Ascending aorta (tissue), 2 donors: ENCODE measurements around the gene CRACR2B. TPM values are rescaled to one million over a fixed set of nuclear protein-coding genes. Genes with fewer than 3 reads are reported as not detected.

Source experiments
- DNase-seq, 2 donors: peaks; one replicate each; pipeline ENCODE4 v3.0.0-alpha.2; 2019; ENCODE audit warnings: low spot score in 2 of 2
- H3K27ac ChIP-seq, 2 donors: fragments of 200-600 bp; sonication (generic); one replicate each; pipeline ENCODE4 v1.5.1; 2016 to 2017; ENCODE audit warnings: mild to moderate bottlenecking in 1 of 2
- H3K27me3 ChIP-seq: fragments of 200-600 bp; sonication (generic); one replicate; pipeline ENCODE4 v1.5.1; 2017
- H3K36me3 ChIP-seq, 2 donors: fragments of 200-600 bp; sonication (generic); one replicate each; pipeline ENCODE4 v1.5.1; 2016
- H3K4me1 ChIP-seq, 2 donors: fragments of 200-600 bp; sonication (generic); one replicate each; pipeline ENCODE4 v1.5.1; 2016 to 2017; ENCODE audit warnings: mild to moderate bottlenecking in 1 of 2
- H3K4me3 ChIP-seq, 2 donors: fragments of 200-600 bp; sonication (generic); one replicate each; pipeline ENCODE4 v1.5.1; 2016 to 2017; ENCODE audit warnings: mild to moderate bottlenecking in 1 of 2
- H3K9me3 ChIP-seq, 2 donors: fragments of 200-600 bp; sonication (generic); one replicate each; pipeline ENCODE4 v1.5.1; 2016
- intact Hi-C: fragments of 100-400 bp; cut with DNase I; formaldehyde crosslinking; loops from one replicate; pipeline ENCODE4 v1.15.1; 2023
- total RNA-seq: library from RNA; depleted of rRNA; stranded (reverse); fragments of >200 nt; gene quantifications from one replicate; pipeline ENCODE4 v1.1.0, GENCODE V29; 2016
- TF ChIP-seq, protein P1 (sequence below), 3 experiments: fragments of 200-600 bp in 2 of 3; fragments of 450-650 bp in 1 of 3; sonication (generic) in 2 of 3; IDR thresholded peaks; one replicate each; pipeline ENCODE4 v1.5.1; 2016 to 2019; ENCODE audit warnings: antibody characterized with exemption in 3 of 3, mild to moderate bottlenecking in 1 of 3, moderate library complexity in 1 of 3

Gene CRACR2B
- total RNA-seq, 1 donor from 2014 or later: 20.5 TPM

DNA sequence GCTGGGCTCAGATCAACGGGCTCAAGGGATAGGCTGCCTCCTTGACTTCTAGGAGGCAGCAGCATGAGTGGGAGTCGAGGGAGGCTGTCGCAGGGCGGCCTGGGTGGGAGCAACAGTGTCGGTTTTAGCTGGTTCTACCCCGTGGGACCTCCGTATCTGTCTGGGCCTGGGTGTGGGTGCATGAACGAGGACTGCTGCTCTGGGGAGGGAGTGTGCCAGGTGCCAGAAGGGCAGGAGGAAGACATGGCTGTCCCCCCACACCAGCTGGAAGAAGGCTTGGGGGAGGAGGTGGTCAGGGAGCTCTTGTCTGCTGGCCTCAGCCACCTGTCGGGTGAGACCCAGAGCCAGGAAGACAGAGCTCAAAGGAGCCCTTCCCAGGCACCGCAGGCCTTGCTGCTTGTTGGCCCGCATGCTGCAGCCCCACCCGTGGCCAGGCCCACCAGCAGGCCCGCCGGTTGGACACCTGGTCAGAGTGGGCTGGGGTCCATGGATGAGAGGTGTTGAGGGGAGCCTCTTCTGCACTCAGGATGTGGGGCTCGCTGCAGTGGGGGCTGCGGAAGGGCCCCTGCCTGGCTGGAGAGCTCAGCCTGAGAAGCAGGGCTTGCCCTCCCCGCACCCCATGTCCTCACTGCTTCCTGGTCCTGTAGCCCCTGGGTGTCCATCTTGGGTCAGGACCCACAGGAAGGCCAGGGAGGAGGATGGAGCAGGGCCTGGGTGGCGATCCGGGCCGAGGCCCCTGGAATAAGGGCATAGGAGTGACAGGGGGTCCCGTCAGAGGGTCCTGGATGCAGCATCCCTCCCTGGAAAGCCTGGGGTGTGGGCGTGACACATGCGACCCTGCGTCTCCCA is 41.3 kb upstream of the CRACR2B start:
- Histone ChIP-seq H3K36me3 (no peaks in the 10 kb centered on the region), H3K27me3 (peaks cover 3% of the 10 kb centered on the region), H3K27ac (no peak overlapping the region), H3K4me1 (peaks cover 0 to 6% of the 10 kb centered on the region in 2 donors), H3K9me3 (no peaks in the 10 kb centered on the region), H3K4me3 (no peak overlapping the region)
- TF ChIP-seq, protein P1, sequence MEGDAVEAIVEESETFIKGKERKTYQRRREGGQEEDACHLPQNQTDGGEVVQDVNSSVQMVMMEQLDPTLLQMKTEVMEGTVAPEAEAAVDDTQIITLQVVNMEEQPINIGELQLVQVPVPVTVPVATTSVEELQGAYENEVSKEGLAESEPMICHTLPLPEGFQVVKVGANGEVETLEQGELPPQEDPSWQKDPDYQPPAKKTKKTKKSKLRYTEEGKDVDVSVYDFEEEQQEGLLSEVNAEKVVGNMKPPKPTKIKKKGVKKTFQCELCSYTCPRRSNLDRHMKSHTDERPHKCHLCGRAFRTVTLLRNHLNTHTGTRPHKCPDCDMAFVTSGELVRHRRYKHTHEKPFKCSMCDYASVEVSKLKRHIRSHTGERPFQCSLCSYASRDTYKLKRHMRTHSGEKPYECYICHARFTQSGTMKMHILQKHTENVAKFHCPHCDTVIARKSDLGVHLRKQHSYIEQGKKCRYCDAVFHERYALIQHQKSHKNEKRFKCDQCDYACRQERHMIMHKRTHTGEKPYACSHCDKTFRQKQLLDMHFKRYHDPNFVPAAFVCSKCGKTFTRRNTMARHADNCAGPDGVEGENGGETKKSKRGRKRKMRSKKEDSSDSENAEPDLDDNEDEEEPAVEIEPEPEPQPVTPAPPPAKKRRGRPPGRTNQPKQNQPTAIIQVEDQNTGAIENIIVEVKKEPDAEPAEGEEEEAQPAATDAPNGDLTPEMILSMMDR (IDR thresholded peaks at IDR 0.05): no peak
- DNase-seq: no peak
- intact Hi-C loops: no loop called here

GRCh38 chr11:787084-787675 is 40.5 kb upstream of the CRACR2B start:
- Histone ChIP-seq H3K4me1 (peaks cover 0 to 6% of the 10 kb centered on the region in 2 donors), H3K36me3 (no peaks in the 10 kb centered on the region), H3K27ac (no peak overlapping the region), H3K4me3 (no peak overlapping the region), H3K9me3 (no peaks in the 10 kb centered on the region), H3K27me3 (peaks cover 3% of the 10 kb centered on the region)
- TF ChIP-seq, protein P1 (IDR thresholded peaks at IDR 0.05): no peak
- no peak for DNase-seq
- intact Hi-C loops: no loop called here

GRCh38 chr11:788009-788640 is 39.6 kb upstream of the CRACR2B start:
- no peak for DNase-seq
- Histone ChIP-seq H3K9me3 (no peaks in the 10 kb centered on the region), H3K27ac (no peak overlapping the region), H3K27me3 (peaks cover 3% of the 10 kb centered on the region), H3K4me1 (peaks cover 0 to 4% of the 10 kb centered on the region in 2 donors), H3K4me3 (no peak overlapping the region), H3K36me3 (peaks cover 0 to 1% of the 10 kb centered on the region in 2 donors)
- intact Hi-C loops: no loop called here
- TF ChIP-seq, protein P1 (IDR thresholded peaks at IDR 0.05): no peak

DNA sequence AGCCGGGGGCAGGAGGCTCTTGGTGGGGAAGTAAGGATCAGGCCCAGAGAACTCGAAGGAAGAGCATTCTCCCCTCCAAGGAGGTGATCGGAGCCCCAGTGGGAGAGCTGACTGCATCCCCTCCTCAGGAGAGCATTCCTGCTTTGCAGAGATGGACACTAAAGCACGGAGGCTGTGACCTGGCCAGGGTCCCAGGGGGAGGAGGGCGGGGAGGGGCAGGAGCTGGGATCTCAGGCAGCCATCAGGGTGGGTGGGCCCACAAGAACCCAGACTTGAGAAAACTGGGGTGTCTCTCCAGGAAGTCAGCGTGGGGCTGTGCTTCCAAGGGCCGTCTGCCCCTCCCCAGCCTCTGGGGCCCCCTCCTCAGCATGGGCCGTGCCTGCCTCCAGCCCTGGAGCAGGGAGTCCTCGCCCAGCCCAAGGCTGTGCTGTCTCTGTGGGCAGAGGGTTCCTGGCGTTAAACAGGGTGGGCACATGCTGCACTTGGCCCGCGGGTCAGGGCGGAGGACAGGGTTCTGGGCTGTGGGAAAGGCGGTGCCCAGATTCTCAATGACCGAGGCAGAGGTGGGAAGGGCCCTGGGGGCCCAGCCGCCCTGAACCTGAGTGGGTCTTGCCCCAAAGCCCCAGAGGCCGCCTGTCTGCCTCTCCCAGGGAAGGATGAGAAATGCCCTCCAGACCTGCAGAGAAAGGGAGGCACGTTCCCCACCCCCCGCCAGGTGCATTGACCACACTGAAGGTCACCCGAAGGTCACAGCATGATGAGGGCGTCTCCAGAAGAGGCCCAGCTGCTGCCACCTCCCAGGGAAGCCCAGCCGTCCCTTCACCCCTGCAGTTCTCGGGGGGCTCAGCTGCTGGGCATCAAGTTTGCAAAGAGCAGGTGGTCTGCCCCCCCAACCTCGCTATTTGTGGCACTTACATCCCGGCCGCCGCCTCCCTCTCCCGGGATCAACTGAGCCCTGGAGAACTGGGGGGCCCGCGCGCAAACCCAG is 38.5 kb upstream of the CRACR2B start:
- no peaks in the 10 kb centered on the region for H3K4me1 ChIP-seq
- intact Hi-C loops: no loop called here
- H3K4me3 ChIP-seq: peak overlapping the region in 1 of 2 donors; percentile 29
- TF ChIP-seq, protein P1 (IDR thresholded peaks at IDR 0.05): no peak
- no peak overlapping the region for H3K27ac ChIP-seq
- H3K9me3 ChIP-seq: no peaks in the 10 kb centered on the region
- H3K36me3 ChIP-seq: peaks cover 0 to 3% of the 10 kb centered on the region in 2 donors
- peaks cover 3% of the 10 kb centered on the region for H3K27me3 ChIP-seq
- DNase-seq: no peak

DNA sequence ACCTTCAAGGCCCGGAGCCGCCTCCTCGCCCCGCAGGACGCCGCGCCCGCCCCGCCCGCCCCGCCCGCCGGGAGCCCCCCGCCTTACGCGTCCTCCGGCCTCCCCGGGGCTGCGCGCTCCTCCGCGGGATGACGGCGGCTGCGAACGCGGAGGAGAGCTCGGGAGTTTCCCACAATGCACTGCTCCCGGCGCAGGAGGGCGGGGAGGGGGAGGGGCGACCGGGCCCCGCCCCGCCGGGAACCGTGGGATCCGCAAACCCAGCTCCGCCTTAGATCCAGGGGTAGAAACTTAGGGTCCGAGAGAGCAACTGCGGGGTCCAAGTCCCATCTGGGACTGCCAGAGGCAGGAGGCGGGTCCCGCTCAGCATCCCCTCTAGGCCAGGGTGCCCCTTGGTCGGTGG is 37.8 kb upstream of the CRACR2B start, which contains the start of gene CEND1:
CEND1 (minus strand) TSS at position 148 of the 400 bp plus-strand sequence. CDS start 1,514 bp downstream, outside the sequence.
- TF ChIP-seq, protein P1 (IDR thresholded peaks at IDR 0.05): no peak
- Histone ChIP-seq H3K27me3 (peaks cover 3% of the 10 kb centered on the region), H3K4me3 (peak within 1 kb of the TSS in 1 of 2 donors; percentile 29), H3K27ac (no peak within 1 kb of the TSS), H3K9me3 (no peaks in the 10 kb centered on the region), H3K36me3 (peaks cover 0 to 3% of the 10 kb centered on the region in 2 donors), H3K4me1 (no peaks in the 10 kb centered on the region)
- DNase-seq: no peak
- intact Hi-C loops: no loop called here
